ENCODE data around the gene CDYL.
"Not testable (repeated sequence)": the region's sequence is repeated elsewhere in the genome, so short reads cannot be mapped to it uniquely, and the experiment has no call there.

CDYL gene

GRCh38 chr6:4848382-4849068 is 72.3 kb downstream of the CDYL start:
- no peak for DNase-seq

GRCh38 chr6:4849226-4850022 is 73.2 kb downstream of the CDYL start:
- no peak for DNase-seq

GRCh38 chr6:4851035-4851434 is 74.8 kb downstream of the CDYL start:
- DNase-seq, result no peak

DNA sequence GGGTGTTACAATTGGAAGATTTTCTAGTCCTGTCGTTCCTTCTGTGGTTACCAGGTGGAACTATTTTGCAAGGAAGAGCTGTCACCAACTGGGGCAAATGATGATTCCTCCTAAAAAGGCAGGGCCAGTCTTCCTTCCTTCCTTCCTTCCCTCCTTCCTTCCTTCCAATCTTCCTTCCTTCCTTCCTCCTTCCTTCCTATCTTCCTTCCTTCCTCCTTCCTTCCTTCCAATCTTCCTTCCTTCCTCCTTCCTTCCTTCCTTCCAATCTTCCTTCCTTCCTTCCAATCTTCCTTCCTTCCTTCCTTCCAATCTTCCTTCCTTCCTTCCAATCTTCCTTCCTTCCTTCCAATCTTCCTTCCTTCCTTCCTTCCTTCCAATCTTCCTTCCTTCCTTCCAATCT is 76.0 kb downstream of the CDYL start:
- not testable (repeated sequence) for DNase-seq

- no peak for DNase-seq
Observed at GRCh38 chr6:4852938-4853337, 76.7 kb downstream of the CDYL start.

DNA sequence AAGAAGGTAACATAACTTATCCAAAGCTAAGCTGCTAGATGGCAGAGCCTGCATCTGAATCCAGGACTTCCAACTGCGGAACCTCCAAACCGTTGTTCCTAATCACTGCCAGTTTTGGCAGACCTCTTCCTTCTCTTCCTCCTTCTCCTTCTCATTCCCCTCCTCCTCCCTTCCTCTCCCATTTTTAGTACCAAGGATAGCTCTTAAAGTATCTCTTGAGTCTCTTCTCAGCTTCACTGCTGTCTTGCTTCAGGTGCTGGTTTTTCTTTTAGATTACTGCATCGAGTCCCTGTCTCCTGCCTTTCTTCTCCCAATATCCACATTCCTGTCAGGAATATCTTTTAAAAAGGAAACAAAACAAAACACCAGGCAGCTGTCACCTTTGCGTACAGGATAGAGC is 77.1 kb downstream of the CDYL start:
- no peak for DNase-seq

- no peak for DNase-seq
Observed at GRCh38 chr6:4853782-4854511, 77.7 kb downstream of the CDYL start.

- no peak for DNase-seq
Observed at GRCh38 chr6:4856785-4857184, 80.6 kb downstream of the CDYL start.

DNA sequence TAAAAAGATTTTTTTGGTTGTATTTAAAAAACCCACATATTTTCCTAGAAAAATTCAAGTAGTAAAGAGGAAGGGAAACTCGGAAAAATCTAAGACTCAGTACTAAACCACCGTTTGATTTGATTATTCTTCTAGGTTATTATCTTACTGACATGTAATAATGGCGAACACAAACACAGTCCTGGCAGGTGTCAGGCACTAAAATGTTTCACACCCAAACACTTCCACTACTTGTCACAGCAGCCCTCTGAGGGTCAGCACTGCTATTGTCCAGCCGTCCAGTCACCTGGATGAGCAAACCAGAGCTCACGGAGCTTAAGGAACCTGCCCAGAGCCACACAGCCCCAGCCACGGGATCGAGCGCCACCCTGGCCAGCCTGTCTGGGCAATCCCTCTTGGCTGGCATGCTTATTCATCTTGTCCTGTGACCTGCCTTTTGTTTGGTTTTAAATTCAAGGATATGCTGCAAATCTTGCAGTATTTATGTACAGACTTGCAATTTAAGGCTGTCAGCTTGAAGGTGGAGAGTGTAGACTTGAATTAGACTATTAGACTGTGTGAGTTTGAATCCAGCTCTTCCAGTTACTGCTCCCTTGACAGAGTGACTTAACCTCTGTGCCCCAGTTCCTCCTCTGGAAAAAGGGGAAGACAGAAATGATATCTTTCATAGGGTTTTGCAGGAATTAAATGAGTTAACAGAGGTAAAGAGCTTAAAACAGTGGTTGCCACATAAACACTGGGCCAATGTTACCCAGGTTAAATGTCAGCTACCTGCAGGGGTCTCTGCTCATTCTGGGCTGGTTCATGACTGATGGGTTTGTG is 82.2 kb downstream of the CDYL start:
- no peak for DNase-seq

DNA sequence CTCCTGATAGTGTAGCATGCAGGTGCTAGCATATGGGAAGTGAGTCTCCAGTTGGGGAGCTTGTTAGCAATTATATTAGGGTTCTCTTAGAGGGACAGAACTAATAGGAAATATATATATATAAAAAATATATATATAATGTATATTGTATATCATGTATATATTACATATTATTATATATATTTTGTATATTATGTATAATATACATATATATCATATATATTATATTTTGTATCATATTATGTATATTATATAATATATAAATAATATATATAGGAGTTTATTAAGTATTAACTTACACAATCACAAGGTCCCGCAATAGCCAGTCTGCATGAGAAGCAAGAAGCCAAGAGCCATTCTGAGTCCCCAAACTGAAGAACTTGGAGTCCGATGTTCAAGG is 84.2 kb downstream of the CDYL start:
- no peak for DNase-seq

DNA sequence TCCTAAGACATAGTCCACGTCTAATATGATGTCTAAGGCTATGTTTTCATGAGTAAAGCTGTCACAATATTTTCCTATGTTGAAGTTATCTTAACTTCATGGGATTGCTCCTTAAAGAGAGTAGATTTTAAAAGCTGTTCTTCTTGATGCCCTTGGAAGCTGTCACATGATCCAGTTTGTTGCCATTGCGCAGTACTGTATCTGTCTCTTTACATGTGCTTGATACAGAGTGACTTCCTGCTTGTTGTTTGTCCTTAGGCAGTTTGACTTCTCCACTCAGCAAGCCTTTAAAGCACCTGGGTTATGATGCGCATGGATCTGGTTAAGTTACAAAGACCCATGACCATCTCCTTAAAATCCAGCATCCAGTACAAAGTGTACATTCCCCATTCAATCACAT is 85.4 kb downstream of the CDYL start:
- DNase-seq, result no peak

DNA sequence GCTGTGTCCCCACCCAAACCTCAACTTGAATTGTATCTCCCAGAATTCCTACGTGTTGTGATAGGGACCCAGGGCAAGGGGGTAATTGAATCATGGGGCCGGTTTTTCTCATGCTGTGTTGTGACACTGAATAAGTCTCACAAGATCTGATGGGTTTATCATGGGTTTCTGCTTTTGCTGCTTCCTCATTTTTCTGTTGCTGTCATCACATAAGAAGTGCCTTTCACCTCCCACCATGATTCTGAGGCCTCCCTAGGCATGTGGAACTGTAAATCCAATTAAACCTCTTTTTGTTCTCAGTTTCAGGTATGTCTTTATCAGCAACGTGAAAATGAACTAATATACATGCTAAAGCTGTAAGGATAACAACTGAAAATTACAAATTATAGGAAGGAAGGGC is 88.3 kb downstream of the CDYL start:
- DNase-seq, result no peak

GRCh38 chr6:4865006-4865405 is 88.8 kb downstream of the CDYL start:
- DNase-seq, result not testable (repeated sequence)

DNA sequence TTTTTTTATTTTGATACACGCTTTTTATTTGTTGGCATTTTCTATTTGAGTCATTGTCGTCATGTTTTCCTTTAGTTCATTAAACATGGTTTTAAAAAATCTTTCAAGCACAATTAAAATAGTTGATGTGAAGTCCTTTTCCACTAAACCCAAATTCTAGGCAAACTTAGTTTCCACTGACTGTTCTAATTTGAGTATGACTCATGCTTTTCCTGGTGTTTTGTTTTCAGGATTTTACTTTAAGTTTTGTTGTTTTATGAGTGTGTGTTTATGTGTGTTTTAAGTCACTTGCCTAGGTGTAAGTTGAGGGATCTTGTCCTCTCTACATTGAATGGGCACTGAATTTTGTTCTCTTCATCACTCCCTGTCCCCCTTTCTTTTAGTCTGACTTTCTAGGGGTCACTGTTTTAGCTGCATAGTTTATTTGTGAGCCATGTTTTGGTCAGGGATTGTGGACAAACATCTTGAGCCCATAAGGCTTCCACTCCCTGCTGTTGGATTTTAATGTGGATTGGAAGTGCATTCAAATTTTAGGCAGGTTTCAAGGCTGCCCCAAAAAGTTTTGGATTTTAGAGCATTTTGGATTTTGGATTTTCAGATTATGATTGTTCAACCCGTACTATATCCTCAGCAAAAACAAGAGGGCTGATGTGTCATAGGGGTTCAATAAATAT is 94.8 kb downstream of the CDYL start:
- no peak for DNase-seq

DNA sequence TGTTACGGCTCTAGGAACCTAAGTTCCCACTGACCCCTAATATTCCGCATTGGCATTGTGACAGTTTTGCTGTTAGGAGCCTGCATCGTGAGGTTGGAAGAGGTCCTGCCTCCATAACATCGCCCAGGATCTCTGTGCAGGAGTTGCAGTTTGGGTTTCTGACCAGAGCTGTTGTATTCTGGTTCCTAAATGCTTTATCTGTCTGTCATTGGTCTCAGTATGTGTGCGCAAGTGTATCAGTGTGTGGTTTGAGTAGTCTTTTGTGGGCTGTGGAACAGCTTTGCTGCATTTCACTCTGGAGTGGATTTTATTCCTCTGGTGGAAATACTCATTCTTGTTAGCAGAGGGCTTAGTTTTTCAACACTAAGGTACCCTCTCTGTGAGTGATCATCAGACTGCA is 95.6 kb downstream of the CDYL start:
- no peak for DNase-seq

DNA sequence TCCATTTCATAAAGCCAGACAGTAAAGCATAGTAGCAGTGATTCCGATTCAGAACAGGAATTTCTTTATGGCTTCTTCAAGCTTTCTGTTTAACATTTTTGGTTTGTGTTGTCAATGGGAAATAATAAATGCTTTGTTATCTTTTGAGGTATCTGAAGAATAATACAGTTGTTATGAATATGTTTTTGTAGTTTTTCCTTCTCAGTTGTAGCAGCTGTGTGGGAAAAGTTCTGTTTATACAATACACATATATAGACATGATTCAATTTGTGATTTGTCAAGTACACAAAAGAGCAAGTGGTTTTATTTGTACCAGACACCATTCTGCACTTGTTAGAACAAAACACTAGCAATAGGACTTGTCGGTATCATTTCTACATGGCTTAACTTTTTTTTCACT is 96.6 kb downstream of the CDYL start:
- no peak for DNase-seq

GRCh38 chr6:4873928-4874327 is 97.7 kb downstream of the CDYL start:
- DNase-seq, result no peak

DNA sequence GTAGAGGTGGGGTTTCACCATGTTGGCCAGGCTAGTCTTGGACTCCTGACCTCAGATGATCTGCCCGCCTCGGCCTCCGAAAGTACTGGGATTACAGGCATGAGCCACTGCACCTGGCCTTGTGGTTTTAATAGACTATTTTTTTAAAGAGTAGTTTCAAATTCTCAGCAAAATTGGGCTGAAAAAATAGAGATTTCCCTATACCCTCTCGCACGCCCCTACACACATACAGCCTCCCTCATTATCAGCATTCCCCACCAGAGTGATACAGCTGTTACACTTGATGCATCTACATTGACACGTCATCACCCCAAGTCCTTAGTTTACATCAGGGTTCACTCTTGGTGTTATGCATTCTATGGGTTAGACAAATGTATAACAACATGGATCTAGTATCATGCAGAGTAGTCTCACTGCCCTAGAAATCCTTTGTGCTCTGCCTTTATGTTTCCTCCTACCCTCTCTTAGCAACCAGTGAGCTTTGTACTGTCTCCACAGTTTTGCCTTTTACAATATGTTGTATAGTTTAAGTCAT is 103.6 kb downstream of the CDYL start:
- no peak for DNase-seq

- no peak for DNase-seq
Observed at GRCh38 chr6:4880363-4880762, 104.2 kb downstream of the CDYL start.

GRCh38 chr6:4883298-4883697 is 107.1 kb downstream of the CDYL start:
- DNase-seq, result no peak

GRCh38 chr6:4884646-4885340 is 108.6 kb downstream of the CDYL start:
- DNase-seq, result no peak
